Panc1 (cell line): ENCODE results near the gene MMP21. TPM values are rescaled to one million over a fixed set of nuclear protein-coding genes. Genes with fewer than 3 reads are reported as not detected.

Experiments
- ATAC-seq: fragments of 200-7000 bp; cut with Tn5 transposase; 2 replicates; pipeline ENCODE4 v1.9.1; 2020; ENCODE audit warnings: mild to moderate bottlenecking, moderate library complexity
- BruUV-seq: library from RNA; stranded (reverse); fragments of 400-500 nt; replicated peaks from 2 replicates; lab custom pipeline; 2021; lab: Mats Ljungman, UMichigan
- CTCF ChIA-PET: fragments of 300-600 bp; sonication (Branson Sonifier 250); formaldehyde crosslinking; loops from one replicate; lab custom pipeline; 2022; ENCODE audit warnings: antibody characterized with exemption; lab: Charles Lee
- POLR2A ChIA-PET: fragments of 300-600 bp; sonication (Branson Sonifier 250); formaldehyde crosslinking; loops from one replicate; lab custom pipeline; 2022; ENCODE audit warnings: antibody characterized with exemption; lab: Charles Lee
- DNase-seq: peaks from one replicate; pipeline ENCODE4 v3.0.0-alpha.2; 2010; ENCODE audit warnings: low read depth, low spot score
- H3K27ac ChIP-seq: 2 replicates; pipeline ENCODE4 v1.5.1; 2011; ENCODE audit warnings: mild to moderate bottlenecking, low read length, inconsistent platforms
- H3K27me3 ChIP-seq: fragments of 200-500 bp; sonication (Bioruptor generic); 2 replicates; pipeline ENCODE4 v1.6.0; 2014; ENCODE audit warnings: low read length, inconsistent platforms; ENCODE audit not compliant: control insufficient read depth, insufficient read depth
- H3K36me3 ChIP-seq: fragments of 200-500 bp; sonication (Bioruptor generic); 2 replicates; pipeline ENCODE4 v1.5.1; 2014; ENCODE audit warnings: inconsistent platforms, mild to moderate bottlenecking, low read length, moderate library complexity; ENCODE audit not compliant: control insufficient read depth, insufficient read depth
- H3K4me1 ChIP-seq: 2 replicates; pipeline ENCODE4 v1.5.1; 2011; ENCODE audit warnings: inconsistent platforms, mild to moderate bottlenecking, low read length, moderate library complexity; ENCODE audit not compliant: control insufficient read depth, insufficient read depth
- H3K4me3 ChIP-seq, 2 experiments: 2 replicates each; pipeline ENCODE4 v1.5.1; 2011 to 2012; ENCODE audit warnings: low read depth in 2 of 2, low read length in 2 of 2, mild to moderate bottlenecking in 2 of 2, inconsistent platforms in 1 of 2, moderate library complexity in 1 of 2
- H3K9me3 ChIP-seq: fragments of 200-500 bp; sonication (Bioruptor generic); 2 replicates; pipeline ENCODE4 v1.5.1; 2014; ENCODE audit warnings: low read depth, mild to moderate bottlenecking, inconsistent platforms, low read length, moderate library complexity; ENCODE audit not compliant: control insufficient read depth, insufficient read depth
- POLR2AphosphoS5 ChIP-seq: IDR thresholded peaks from 2 replicates; pipeline ENCODE4 v1.6.1; 2012; ENCODE audit warnings: mild to moderate bottlenecking, low read depth, low read length, moderate library complexity
- SIN3A ChIP-seq: IDR thresholded peaks from 2 replicates; pipeline ENCODE4 v1.6.1; 2012; ENCODE audit warnings: low read depth, mild to moderate bottlenecking, low read length, moderate library complexity, borderline replicate concordance; ENCODE audit not compliant: insufficient read depth
- TCF7L2 ChIP-seq: IDR thresholded peaks from 2 replicates; pipeline ENCODE4 v1.6.1; 2011; ENCODE audit warnings: mild to moderate bottlenecking, low read depth, low read length, inconsistent platforms
- in situ Hi-C: cut with HindIII; loops from 2 replicates; pipeline ENCODE4 v1.10.0; 2016; ENCODE audit warnings: low sequenced_read_pairs, low pct_unique_long_range_greater_than_20kb
- intact Hi-C: fragments of 100-400 bp; cut with micrococcal nuclease; formaldehyde crosslinking; loops from one replicate; pipeline ENCODE4 v1.10.0; 2022; ENCODE audit not compliant: unreplicated experiment
- total RNA-seq: library from RNA; stranded (reverse); gene quantifications from one replicate; pipeline ENCODE4 v1.2.1, GENCODE V29; 2021; ENCODE audit not compliant: unreplicated experiment
- TF ChIP-seq, protein P1 (sequence below): fragments of 450-650 bp; IDR thresholded peaks from 2 replicates; pipeline ENCODE4 v1.5.1; 2017; ENCODE audit warnings: mild to moderate bottlenecking
- TF ChIP-seq, protein P2 (sequence below), 2 experiments: IDR thresholded peaks; 2 replicates each; pipeline ENCODE4 v1.6.1; 2011 to 2012; ENCODE audit warnings: low read depth in 2 of 2, control low read depth in 1 of 2, low read length in 1 of 2, mild to moderate bottlenecking in 1 of 2, moderate library complexity in 1 of 2; ENCODE audit not compliant: insufficient read depth in 1 of 2

The MMP21 gene
- total RNA-seq, 1 experiment from 2014 or later = not detected

DNA sequence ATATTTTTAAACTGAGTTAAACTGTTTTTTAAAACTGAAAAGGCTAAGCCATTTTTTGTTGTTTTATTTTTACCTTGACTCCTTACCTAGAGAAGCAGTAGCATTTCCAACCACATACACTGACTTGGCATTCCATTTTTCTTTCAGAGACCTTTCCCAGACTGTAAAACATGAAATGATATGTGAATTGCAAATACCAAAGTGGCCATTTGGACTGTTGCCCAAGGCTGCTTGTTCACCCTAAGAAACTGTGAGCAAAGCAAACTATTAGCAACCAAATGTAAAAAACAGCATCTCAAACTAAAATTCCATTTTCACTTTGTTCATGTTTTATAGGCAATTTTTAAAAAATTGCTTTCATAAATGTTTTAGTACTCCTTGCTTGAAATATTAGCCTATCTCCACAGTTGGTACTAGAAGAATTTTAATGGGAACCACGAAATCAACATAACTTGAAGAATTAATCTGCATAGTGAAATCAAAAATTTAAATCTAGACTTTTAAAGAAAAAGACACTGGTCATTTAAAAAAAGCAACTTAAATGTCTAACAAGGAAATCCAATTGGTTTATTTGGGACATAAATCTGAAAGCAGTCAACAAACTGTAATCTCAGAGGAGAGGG lies 36.6 kb upstream of the MMP21 start:
- DNase-seq (no peak), ATAC-seq (no peak)
- CTCF ChIA-PET = no interaction called here
- H3K9me3 ChIP-seq = no peaks in the 10 kb centered on the region
- POLR2A ChIA-PET = no interaction called here
- BruUV-seq = no TSS peak
- H3K4me3 ChIP-seq = no peak overlapping the region
- H3K36me3 ChIP-seq = peaks cover 19% of the 10 kb centered on the region
- no peak overlapping the region for H3K27ac ChIP-seq
- intact Hi-C loops = no loop called here
- TF ChIP-seq SIN3A = no peak
- TF ChIP-seq, protein P1, sequence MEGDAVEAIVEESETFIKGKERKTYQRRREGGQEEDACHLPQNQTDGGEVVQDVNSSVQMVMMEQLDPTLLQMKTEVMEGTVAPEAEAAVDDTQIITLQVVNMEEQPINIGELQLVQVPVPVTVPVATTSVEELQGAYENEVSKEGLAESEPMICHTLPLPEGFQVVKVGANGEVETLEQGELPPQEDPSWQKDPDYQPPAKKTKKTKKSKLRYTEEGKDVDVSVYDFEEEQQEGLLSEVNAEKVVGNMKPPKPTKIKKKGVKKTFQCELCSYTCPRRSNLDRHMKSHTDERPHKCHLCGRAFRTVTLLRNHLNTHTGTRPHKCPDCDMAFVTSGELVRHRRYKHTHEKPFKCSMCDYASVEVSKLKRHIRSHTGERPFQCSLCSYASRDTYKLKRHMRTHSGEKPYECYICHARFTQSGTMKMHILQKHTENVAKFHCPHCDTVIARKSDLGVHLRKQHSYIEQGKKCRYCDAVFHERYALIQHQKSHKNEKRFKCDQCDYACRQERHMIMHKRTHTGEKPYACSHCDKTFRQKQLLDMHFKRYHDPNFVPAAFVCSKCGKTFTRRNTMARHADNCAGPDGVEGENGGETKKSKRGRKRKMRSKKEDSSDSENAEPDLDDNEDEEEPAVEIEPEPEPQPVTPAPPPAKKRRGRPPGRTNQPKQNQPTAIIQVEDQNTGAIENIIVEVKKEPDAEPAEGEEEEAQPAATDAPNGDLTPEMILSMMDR = no peak
- TF ChIP-seq, protein P2, sequence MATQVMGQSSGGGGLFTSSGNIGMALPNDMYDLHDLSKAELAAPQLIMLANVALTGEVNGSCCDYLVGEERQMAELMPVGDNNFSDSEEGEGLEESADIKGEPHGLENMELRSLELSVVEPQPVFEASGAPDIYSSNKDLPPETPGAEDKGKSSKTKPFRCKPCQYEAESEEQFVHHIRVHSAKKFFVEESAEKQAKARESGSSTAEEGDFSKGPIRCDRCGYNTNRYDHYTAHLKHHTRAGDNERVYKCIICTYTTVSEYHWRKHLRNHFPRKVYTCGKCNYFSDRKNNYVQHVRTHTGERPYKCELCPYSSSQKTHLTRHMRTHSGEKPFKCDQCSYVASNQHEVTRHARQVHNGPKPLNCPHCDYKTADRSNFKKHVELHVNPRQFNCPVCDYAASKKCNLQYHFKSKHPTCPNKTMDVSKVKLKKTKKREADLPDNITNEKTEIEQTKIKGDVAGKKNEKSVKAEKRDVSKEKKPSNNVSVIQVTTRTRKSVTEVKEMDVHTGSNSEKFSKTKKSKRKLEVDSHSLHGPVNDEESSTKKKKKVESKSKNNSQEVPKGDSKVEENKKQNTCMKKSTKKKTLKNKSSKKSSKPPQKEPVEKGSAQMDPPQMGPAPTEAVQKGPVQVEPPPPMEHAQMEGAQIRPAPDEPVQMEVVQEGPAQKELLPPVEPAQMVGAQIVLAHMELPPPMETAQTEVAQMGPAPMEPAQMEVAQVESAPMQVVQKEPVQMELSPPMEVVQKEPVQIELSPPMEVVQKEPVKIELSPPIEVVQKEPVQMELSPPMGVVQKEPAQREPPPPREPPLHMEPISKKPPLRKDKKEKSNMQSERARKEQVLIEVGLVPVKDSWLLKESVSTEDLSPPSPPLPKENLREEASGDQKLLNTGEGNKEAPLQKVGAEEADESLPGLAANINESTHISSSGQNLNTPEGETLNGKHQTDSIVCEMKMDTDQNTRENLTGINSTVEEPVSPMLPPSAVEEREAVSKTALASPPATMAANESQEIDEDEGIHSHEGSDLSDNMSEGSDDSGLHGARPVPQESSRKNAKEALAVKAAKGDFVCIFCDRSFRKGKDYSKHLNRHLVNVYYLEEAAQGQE (IDR thresholded peaks at IDR 0.05; ENCODE audit: insufficient read depth in 1 of 2, low read depth in 2 of 2, low read length in 1 of 2) = no peak
- TF ChIP-seq POLR2AphosphoS5 = no peak
- no peak for TF ChIP-seq TCF7L2
- in situ Hi-C loops = no loop called here
- H3K4me1 ChIP-seq = no peaks in the 10 kb centered on the region
- no peaks in the 10 kb centered on the region for H3K27me3 ChIP-seq

DNA sequence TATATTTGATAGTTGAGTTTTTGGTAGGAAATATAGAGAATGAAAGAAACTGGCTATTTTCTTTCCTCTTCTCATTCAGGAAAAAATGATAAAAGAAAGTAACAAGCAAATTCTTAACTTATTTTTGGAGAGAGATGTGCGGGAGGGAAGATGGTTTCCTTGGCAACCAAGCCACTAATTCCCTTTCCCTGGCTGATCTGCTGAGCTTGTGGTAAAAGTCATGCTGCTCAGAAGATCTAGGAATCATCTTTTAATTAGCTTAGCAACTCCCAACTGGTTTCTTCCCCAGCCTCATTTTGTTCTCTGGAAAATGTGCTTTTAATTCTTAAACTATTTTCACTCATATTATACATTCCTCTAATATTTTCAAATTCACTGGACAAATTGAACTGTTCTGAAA lies 35.6 kb upstream of the MMP21 start:
- H3K9me3 ChIP-seq = no peaks in the 10 kb centered on the region
- DNase-seq (no peak), ATAC-seq (no peak)
- H3K27me3 ChIP-seq = no peaks in the 10 kb centered on the region
- no peaks in the 10 kb centered on the region for H3K4me1 ChIP-seq
- no peak overlapping the region for H3K4me3 ChIP-seq
- ChIA-PET POLR2A (no interaction called here), CTCF (interaction anchor here (0.6 kb wide), 1 partner anchor 58 kb away, joined by 3 read pairs; no protein-coding TSS in a partner anchor)
- in situ Hi-C loops (no loop called here), intact Hi-C loops (no loop called here)
- H3K27ac ChIP-seq = no peak overlapping the region
- BruUV-seq = no TSS peak
- TF ChIP-seq SIN3A (no peak), TCF7L2 (no peak), POLR2AphosphoS5 (no peak)
- TF ChIP-seq, protein P1 = no peak
- TF ChIP-seq, protein P2 (IDR thresholded peaks at IDR 0.05; ENCODE audit: insufficient read depth in 1 of 2, low read depth in 2 of 2, low read length in 1 of 2) = no peak
- peaks cover 20% of the 10 kb centered on the region for H3K36me3 ChIP-seq
